ENCODE measurements around the gene SNX1.

The SNX1 gene

DNA sequence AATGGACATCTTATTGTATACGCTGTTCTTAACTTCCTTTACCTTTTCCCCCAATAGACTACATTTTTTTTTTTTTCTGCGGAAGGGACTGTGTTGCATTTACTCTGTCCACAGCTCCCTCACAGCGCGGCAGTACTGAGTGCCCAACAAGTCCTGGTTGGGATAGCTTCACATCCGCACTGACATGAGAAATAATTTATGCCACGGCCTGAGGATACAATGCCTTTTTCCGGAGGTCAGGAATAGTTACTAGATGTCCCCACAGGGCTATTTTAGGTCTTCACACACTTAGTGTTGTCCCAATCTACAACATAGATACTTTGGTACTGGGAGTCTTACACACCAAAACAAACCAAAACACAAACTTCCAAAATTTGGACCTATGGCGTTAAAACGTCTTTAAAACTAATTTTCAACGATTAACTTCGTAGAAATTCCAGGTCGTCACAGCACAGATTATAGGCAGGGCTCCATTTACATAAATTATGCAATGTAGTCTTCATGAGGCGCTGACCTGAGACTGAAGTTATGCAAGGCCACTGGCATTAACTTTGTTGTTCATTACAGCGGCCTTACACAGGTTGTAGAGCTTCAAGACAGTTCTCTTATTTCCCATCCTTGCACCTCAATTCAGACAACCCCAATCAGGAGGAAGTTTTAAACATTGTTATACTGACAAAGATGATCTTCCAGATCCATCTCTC, 68.0 kb downstream of the SNX1 start:
- no peak for DNase-seq (ENCODE audit: low read depth, low spot score)

DNA sequence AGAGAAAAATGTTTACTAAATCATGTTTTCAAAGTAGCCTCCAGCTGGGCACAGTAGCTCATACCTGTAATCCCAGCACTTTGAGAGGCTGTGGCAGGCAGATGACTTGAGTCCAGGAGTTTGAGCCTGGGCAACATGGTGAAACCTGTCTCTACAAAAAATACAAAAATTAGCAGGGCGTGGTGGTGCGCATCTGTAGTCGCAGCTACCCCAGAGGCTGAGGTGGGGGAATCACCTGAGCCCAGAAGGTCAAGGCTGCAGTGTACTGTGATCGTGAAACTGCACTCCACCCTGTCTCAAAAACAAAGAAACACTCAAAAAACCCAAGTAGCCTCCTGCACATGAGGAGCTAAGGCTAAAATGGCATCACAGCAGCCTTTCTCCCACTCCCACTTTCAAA, 68.7 kb downstream of the SNX1 start:
- no peak for DNase-seq (ENCODE audit: low read depth, low spot score)

DNA sequence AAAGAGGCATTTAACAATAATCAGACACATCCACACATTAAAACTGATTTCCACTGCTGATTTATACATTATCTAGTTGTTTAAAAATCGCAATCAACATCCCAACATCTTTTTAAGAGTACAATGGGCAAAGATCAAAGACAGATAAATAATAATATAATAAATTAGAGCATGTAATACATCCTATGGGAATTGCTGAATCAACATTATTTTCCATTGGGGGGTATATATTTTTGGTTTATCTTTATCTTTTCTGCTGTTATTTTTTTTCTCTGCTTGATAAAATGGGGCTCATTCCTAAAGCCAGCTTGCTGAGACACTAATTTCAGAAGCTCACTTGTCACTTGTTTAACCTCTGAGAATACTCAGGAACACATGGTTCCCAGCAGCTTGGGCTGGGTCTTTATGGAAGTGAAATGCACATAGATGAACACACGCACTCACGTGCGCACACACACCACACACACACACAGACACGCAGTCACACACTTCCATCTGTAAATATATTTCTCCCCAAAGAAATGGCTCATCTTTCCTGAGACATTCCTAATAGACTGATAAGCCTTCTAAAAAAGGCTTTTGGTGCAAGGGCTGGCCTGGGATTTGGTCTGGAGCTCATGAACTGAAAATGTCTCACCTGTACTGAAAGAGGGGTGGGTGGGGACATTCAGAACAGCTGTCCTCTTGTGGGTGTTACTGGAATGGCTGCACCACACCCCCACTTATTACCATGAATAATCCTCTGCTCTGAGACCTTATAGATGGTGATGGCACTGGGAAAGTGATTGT, 70.5 kb downstream of the SNX1 start:
- DNase-seq (ENCODE audit: low read depth, low spot score) = no peak

DNA sequence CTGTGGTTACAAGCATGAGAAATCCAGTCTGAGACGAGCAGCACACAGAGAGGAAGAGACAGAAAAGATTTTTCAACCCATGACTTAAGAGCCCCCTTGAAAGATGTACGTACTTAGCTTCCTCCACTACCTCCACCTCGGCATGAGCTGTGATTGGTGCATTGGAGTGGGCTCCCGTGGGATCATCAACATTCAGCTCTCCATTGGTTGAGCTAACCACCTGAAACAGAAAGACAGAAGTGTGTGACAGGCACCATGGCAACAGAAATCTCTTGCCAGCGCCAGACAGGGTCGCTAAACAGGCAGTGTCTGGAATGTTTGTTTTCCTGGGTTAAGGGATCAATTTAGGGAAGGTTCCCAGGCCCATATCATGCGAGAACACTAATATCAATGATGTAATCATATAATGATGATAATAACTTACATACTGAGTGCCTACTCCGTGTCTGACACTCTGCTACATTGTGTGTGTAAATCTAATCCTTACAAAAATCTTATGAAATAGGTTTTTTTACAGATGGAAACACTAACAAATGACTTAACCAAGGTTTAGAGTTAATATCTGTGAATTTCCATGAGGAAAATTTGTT, 84.5 kb downstream of the SNX1 start:
- DNase-seq (ENCODE audit: low read depth, low spot score) = no peak

DNA sequence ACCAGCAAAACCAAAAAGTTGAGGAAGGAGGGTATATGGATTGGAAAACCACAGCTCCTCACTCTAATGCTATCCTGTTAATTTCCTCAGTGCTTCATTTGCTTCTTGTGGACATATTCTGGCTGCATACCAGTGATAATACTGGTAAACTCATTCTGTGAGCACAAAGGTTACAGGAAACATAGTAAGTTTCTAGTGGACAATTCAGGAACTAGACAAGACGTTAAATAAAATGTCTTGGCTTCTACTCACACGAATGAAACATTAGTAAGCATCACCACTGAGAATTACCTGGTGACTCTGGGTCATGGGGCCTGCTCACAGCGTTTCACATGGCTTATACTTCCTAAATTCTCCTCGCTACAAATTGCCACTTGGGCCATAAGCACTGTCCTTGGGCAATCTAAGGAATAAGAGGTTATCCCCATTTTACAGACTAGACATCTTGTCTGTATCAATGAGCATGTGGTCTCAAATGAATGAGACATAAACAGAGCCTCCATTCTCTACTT, 87.1 kb downstream of the SNX1 start:
- no peak for DNase-seq (ENCODE audit: low read depth, low spot score)

DNA sequence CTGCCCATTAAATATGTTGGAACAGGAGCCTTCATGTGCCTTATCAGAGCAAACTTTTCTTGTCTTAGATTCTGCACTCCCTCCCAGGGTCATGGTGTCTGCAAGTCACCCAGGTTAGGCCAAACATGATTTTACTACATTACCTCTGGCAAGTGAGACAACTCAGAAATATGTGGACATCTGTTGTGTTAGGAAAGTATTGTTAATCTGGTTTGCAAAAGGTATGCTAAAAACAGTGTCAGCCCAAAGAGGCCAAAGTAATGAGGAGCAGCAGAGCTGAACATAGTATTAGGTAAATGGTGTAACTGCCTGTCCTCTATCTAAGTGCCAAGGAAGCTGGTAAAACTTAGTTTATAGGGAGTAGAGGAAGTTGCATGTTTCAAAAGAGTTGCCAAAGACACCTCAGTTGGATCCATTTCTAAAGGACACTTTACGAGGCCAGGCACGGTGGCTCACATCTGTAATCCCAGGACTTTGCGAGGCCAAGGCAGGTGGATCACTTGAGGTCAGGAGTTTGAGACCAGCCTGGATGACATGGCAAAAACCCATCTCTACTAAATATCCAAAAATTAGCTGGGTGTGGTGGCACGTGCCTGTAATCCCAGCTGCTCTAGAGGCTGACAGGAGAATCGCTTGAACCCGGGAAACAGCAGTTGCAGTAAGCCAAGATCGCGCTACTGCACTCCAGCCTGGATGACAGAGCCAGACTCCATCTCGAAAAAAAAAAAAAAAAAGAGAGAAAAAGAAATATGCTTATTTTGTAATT, 89.5 kb downstream of the SNX1 start:
- no peak for DNase-seq (ENCODE audit: low read depth, low spot score)

DNA sequence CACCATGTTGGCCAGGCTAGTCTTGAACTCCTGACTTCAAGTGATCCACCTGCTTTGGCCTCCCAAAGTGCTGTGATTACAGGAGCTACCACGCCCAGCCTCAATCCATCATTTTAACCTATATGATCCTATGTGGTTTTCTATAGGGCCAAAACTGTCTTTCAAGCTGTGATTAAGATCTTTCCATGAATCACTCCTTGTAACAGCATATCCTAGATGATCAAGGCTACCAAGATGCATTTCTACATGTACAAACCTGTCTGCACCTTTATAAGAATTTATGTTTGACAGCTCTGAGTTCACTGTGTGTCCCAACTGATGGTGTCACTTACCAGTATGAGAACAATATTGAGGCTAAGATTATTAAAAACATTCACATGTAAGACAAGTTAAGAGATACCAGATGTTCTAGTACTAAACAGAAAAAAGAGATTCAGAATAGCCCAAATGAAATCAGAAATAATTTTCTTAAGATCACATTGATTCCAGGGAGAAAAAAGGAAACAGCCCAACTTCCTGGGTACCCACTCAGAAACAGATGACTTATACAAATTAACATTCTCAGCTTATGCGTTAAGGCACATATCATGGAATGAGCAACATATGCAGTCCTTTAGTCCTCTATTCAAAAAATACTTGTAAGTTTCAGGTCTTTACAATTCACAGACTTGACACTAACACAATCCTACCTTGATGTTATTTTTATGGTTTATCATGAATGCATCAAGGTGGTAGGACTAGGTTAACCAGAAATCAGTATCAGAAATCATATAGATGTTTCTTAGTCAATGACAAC, 91.8 kb downstream of the SNX1 start:
- no peak for DNase-seq (ENCODE audit: low read depth, low spot score)

Data from activated CD4-positive, CD25-positive, alpha-beta regulatory T cell treated with anti-CD3 and anti-CD28 coated beads, Interleukin-2, amount 50 U/mL, for 16 hours (primary cell).